Measurements from ENCODE around the gene UQCC5. TPM values are rescaled to one million over a fixed set of nuclear protein-coding genes. Genes with fewer than 3 reads are reported as not detected.

The UQCC5 gene
- total RNA-seq, 1 donor from 2014 or later, result 13.6 TPM

DNA sequence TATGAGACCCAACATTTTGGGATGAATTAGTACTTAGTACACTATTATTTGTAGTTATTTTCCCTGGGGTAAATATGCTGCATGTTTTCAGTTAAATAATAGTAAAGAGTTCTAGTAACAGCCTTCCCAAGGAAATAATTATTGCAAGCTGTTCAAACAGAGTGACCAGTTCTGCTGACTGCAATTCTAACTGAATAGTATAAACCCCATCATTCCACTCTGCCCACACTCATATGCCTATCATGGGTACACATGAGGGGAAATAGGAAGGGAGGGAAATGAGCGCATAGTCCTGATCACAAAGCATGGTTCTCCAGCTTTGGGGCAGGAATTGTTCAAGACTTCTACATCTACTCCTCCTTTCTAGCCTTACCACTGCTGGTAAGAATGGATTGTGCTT lies 18.7 kb downstream of the UQCC5 start:
- Mint-ChIP-seq H3K27ac (no peak overlapping the region), H3K9me3 (no peaks in the 10 kb centered on the region), H3K36me3 (ENCODE audit: low read depth) (peaks cover 76% of the 10 kb centered on the region), H3K27me3 (no peaks in the 10 kb centered on the region), H3K4me1 (no peaks in the 10 kb centered on the region), H3K4me3 (no peak overlapping the region)
- POLR2A ChIA-PET, result interaction anchor here (0.6 kb wide), 1 partner anchor 69 kb away, joined by 3 read pairs; no protein-coding TSS in a partner anchor
- no peak for DNase-seq
- intact Hi-C loops (cut with micrococcal nuclease), result no loop called here
- CTCF ChIA-PET, result no interaction called here
- ATAC-seq (ENCODE audit: low read depth), result no peak
- TF ChIP-seq, protein P1, sequence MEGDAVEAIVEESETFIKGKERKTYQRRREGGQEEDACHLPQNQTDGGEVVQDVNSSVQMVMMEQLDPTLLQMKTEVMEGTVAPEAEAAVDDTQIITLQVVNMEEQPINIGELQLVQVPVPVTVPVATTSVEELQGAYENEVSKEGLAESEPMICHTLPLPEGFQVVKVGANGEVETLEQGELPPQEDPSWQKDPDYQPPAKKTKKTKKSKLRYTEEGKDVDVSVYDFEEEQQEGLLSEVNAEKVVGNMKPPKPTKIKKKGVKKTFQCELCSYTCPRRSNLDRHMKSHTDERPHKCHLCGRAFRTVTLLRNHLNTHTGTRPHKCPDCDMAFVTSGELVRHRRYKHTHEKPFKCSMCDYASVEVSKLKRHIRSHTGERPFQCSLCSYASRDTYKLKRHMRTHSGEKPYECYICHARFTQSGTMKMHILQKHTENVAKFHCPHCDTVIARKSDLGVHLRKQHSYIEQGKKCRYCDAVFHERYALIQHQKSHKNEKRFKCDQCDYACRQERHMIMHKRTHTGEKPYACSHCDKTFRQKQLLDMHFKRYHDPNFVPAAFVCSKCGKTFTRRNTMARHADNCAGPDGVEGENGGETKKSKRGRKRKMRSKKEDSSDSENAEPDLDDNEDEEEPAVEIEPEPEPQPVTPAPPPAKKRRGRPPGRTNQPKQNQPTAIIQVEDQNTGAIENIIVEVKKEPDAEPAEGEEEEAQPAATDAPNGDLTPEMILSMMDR (IDR thresholded peaks at IDR 0.05), result no peak

DNA sequence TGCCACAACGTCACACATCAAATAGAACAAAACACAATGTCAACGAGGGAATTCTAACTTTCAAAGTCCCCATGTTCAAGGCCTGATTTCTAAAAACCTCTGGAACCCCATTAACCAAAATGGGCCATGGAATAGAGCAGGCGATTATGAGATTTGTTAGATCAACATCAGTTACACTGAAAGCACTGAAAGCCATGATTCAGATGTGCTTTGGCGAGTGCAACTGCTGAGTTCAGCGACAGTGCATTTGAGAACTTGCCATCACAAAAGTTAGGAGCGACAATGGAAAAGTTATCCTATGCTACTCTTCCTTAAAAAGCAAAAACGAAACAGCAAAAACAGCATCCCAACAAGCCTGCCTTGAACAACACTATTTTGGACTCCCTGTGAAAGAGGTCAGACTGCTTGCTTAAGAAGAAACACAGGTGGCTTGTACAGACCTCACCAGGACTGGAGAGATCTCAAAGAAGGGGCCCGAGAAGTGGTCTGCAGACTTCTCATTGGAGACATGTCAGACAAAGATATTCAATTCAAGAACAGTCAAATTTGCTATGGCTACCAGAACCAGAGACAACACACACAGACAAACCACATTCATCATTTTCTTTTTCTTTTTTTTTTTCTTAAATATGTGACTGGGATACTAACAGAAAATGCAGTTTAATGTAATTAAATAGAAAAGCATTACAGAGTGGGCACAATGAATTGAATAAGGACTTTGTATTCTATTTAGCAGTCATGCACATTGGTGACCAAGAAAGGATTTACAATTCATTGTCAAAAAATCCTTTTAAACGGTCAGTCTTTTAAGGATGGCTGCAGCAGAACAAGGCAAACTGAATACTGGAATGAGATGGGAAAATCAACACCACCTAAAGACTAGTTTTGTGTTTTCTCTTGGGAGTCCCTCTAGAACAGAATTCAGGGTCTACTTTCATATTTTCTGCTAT lies 20.9 kb downstream of the UQCC5 start:
- H3K4me1 Mint-ChIP-seq, result no peaks in the 10 kb centered on the region
- H3K36me3 Mint-ChIP-seq (ENCODE audit: low read depth), result peaks cover 78% of the 10 kb centered on the region
- H3K9me3 Mint-ChIP-seq, result no peaks in the 10 kb centered on the region
- intact Hi-C loops (cut with micrococcal nuclease), result no loop called here
- ATAC-seq (ENCODE audit: low read depth) (no peak), DNase-seq (no peak)
- no peaks in the 10 kb centered on the region for H3K27me3 Mint-ChIP-seq
- H3K4me3 Mint-ChIP-seq, result no peak overlapping the region
- H3K27ac Mint-ChIP-seq, result no peak overlapping the region
- CTCF ChIA-PET, result no interaction called here
- TF ChIP-seq, protein P1 (IDR thresholded peaks at IDR 0.05), result no peak
- POLR2A ChIA-PET, result no interaction called here

DNA sequence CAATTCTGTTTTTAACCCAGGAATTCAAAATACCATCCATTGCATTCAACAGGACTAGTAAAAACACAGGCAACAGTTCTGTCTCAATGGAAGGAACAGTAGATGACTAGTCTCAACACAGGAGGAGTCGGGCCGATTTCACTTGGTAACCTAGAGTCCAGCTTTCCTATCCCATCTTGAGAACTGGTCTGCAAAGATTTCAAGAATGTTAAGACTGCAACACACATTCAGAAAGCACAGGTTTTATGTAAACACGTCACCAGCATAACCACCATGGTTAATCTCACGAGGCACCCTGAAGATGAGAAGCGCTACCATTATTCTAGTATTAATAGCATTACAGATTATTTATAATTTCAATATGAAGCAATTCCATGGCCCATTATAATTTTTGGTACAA lies 22.0 kb downstream of the UQCC5 start:
- TF ChIP-seq, protein P1 (IDR thresholded peaks at IDR 0.05), result no peak
- no peak overlapping the region for H3K27ac Mint-ChIP-seq
- DNase-seq (no peak), ATAC-seq (ENCODE audit: low read depth) (no peak)
- intact Hi-C loops (cut with micrococcal nuclease), result no loop called here
- POLR2A ChIA-PET, result no interaction called here
- peaks cover 84% of the 10 kb centered on the region for H3K36me3 Mint-ChIP-seq (ENCODE audit: low read depth)
- H3K4me3 Mint-ChIP-seq, result no peak overlapping the region
- no peaks in the 10 kb centered on the region for H3K4me1 Mint-ChIP-seq
- CTCF ChIA-PET, result no interaction called here
- no peaks in the 10 kb centered on the region for H3K27me3 Mint-ChIP-seq
- no peaks in the 10 kb centered on the region for H3K9me3 Mint-ChIP-seq

DNA sequence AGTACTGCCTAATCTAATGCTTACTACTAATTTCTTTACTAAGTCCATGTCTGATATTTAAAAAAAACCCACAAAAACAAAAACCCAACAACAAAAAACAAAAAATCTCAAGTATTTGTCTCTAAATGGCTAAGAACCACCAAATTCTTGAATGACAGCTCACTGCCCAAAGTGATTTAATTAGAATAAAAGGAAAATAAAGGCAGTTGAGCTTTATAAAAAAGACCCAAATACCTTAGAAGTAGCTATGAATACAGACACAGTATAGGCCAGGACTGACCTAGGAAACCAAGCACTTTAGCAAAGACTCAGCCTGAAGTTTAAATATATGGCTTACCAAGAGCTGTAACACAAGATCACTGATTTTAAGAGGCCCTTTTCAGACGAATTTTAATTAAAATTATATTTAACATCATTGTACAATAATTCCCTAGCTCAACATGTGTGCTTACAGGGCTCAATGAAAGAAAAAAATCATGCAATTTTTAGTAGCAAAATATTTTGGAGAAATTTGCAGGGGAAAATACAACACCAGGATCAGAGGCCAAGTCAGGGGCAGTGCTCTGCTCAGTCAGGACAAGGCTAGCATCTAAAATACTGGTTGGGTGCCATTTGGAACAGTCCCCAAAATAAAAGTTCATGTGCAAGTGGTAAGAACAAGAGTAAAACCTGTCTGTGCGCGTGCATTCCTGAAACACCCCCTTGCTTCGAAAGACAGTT lies 24.8 kb downstream of the UQCC5 start:
- Mint-ChIP-seq H3K36me3 (ENCODE audit: low read depth) (peaks cover 75% of the 10 kb centered on the region), H3K27me3 (no peaks in the 10 kb centered on the region), H3K4me3 (no peak overlapping the region), H3K4me1 (no peaks in the 10 kb centered on the region), H3K9me3 (no peaks in the 10 kb centered on the region), H3K27ac (no peak overlapping the region)
- ChIA-PET POLR2A (interaction anchor here (0.7 kb wide), 1 partner anchor 1150 kb away, joined by 3 read pairs; no protein-coding TSS in a partner anchor), CTCF (no interaction called here)
- ATAC-seq (ENCODE audit: low read depth) (no peak), DNase-seq (no peak)
- intact Hi-C loops (cut with micrococcal nuclease), result no loop called here
- TF ChIP-seq, protein P1 (IDR thresholded peaks at IDR 0.05), result no peak

DNA sequence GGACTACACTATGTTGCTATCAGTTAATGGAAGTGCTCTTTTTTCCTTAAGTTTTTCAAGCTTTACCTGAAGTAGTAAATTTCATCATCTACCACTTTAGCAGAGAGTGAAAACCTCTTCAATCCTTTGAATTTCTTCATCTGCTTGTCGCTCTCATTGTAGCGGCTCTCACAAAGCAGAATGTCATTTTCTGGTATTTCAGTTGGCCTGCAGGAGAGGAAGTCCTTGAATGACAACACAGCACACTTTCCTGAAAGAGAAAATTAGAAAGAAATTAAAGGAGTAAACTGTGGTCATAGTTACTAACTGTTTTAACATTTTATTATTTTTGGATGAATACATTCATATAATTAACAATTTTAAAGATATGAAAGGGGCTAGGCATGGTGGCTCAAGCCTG lies 27.6 kb downstream of the UQCC5 start:
- DNase-seq (no peak), ATAC-seq (ENCODE audit: low read depth) (no peak)
- TF ChIP-seq, protein P1 (IDR thresholded peaks at IDR 0.05), result no peak
- Mint-ChIP-seq H3K27ac (no peak overlapping the region), H3K4me1 (no peaks in the 10 kb centered on the region), H3K4me3 (no peak overlapping the region), H3K36me3 (ENCODE audit: low read depth) (peaks cover 63% of the 10 kb centered on the region), H3K9me3 (no peaks in the 10 kb centered on the region), H3K27me3 (no peaks in the 10 kb centered on the region)
- intact Hi-C loops (cut with micrococcal nuclease), result no loop called here
- CTCF ChIA-PET, result no interaction called here
- POLR2A ChIA-PET, result no interaction called here
